ENCODE data around the gene GSTCD.
A peak's percentile ranks its signal among the peaks of the same experiment; 100 is the strongest.
"Not testable (repeated sequence)": the region's sequence is repeated elsewhere in the genome, so short reads cannot be mapped to it uniquely, and the experiment has no call there.

The GSTCD gene

DNA sequence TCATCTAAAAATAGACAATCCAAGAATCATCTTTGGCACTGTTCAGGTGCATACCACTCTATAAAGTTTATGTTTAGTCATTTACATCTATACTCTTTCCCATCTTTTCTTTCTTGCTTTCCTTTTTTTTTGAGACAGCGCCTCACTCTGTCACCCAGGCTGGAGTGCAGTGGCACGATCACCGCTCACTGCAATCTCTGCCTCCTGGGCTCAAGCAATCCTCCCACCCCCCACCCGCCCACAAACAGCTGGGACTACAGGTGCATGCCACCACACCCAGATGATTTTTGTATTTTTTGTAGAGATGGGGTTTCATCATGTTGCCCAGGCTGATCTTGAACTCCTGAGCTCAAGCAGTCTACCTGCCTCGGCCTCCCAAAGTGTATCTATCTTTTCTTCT is 13.8 kb upstream of the GSTCD start:
- not testable (repeated sequence) for H3K4me1 Mint-ChIP-seq; ATAC-seq (replicated peaks; ENCODE audit: extremely low read depth, poor library complexity, severe bottlenecking); H3K4me3 Mint-ChIP-seq; H3K27ac Mint-ChIP-seq (ENCODE audit: low read depth); H3K9me3 Mint-ChIP-seq; H3K27me3 Mint-ChIP-seq; DNase-seq (ENCODE audit: low spot score in 2 of 2)
- H3K36me3 Mint-ChIP-seq (ENCODE audit: insufficient read depth), result peaks cover 21% of the 10 kb centered on the region

DNA sequence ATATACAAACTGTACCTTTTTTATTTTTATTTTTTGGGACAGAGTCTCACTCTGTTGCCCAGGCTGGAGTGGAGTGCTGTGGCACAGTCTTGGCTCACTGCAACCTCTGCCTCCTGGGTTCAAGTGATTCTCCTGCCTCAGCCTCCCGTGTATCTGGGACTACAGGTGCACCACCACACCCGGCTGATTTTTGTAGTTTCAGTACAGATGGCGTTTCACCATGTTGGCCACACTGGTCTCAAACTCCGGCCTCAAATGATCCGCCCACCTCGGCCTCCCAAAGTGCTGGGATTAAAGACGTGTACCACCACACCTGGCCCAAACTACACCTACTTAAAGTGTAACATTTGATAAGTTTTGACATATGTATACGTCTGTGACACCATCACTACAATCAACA is 12.8 kb upstream of the GSTCD start:
- not testable (repeated sequence) for ATAC-seq (replicated peaks; ENCODE audit: extremely low read depth, poor library complexity, severe bottlenecking); H3K27ac Mint-ChIP-seq (ENCODE audit: low read depth); DNase-seq (ENCODE audit: low spot score in 2 of 2); H3K27me3 Mint-ChIP-seq; H3K9me3 Mint-ChIP-seq; H3K4me3 Mint-ChIP-seq; H3K4me1 Mint-ChIP-seq
- peaks cover 23% of the 10 kb centered on the region for H3K36me3 Mint-ChIP-seq (ENCODE audit: insufficient read depth)

DNA sequence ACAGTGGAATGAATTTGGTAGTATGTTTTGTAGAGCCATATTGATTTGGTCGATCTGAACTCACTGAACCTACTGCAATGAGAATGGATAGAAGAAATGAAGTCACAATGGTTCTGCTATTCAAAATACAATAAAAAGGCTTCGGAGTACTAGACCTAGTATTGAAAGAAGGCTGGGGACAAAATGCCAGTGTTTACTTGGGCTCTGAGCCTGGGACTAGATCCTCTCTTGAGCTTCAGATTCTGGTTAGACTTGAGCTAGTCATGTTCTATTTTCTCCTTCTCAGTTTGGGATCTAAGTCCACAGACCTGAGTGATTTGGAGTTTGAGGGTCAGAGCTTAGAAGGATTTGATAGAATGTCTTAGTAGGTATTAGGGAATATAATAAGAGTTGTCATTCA is 10.0 kb upstream of the GSTCD start:
- no peaks in the 10 kb centered on the region for H3K27me3 Mint-ChIP-seq
- H3K4me1 Mint-ChIP-seq, result peaks cover 12% of the 10 kb centered on the region
- ATAC-seq (replicated peaks; ENCODE audit: extremely low read depth, poor library complexity, severe bottlenecking) (no peak), DNase-seq (ENCODE audit: low spot score in 2 of 2) (no peak)
- H3K36me3 Mint-ChIP-seq (ENCODE audit: insufficient read depth), result peaks cover 18% of the 10 kb centered on the region
- no peak overlapping the region for H3K27ac Mint-ChIP-seq (ENCODE audit: low read depth)
- no peak overlapping the region for H3K4me3 Mint-ChIP-seq
- no peaks in the 10 kb centered on the region for H3K9me3 Mint-ChIP-seq

DNA sequence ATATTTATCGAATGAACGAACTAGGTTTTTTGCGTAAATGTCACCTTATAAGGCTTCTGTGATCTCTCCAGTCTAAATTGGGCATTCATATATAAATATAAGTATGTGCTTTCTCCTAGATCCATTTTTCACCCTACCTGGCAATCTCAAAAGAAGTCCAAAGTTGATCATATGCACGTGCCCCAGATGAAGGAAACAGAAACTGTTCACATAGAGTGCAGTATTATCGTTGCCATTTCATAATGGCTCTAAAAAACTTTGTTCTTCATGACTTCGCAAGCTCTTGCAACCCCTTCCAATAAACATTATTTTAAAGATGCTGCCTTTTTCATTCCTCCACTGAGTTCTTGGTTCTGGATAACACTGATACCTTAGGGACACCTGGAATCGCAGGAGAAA is 803 bp upstream of the GSTCD start:
- Mint-ChIP-seq H3K4me3 (peak overlapping the region; percentile 95), H3K27me3 (no peaks in the 10 kb centered on the region), H3K9me3 (no peaks in the 10 kb centered on the region), H3K4me1 (peaks cover 37% of the 10 kb centered on the region), H3K36me3 (ENCODE audit: insufficient read depth) (peaks cover 11% of the 10 kb centered on the region), H3K27ac (ENCODE audit: low read depth) (peak overlapping the region; percentile 95)
- no peak for DNase-seq (ENCODE audit: low spot score in 2 of 2)
- ATAC-seq (replicated peaks; ENCODE audit: extremely low read depth, poor library complexity, severe bottlenecking), result no peak

DNA sequence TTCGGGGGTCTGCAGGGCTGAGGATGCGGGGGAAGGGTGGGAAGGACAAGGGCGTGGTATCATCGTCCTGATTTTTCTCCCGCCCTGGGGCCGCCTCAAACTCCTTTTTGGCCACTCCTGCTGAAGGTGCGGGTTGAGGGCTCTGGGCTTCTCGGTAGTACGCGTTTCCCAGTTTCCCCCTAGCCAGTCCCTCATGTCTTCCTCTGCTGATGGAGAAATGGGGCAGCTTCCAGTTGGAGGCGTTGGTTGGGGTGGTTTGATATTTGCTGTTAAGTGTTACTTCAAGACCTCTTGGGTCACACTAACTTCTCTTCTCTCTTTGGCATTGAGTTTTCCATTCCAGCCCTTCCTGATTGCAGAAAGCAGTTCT is 482 bp downstream of the GSTCD start:
- peak overlapping the region; percentile 95 for H3K4me3 Mint-ChIP-seq
- peak overlapping the region; percentile 95 for H3K27ac Mint-ChIP-seq (ENCODE audit: low read depth)
- peaks cover 11% of the 10 kb centered on the region for H3K36me3 Mint-ChIP-seq (ENCODE audit: insufficient read depth)
- DNase-seq (ENCODE audit: low spot score in 2 of 2) (peak in 1 of 2 donors; percentile 10), ATAC-seq (replicated peaks; ENCODE audit: extremely low read depth, poor library complexity, severe bottlenecking) (peak; percentile 16)
- peaks cover 37% of the 10 kb centered on the region for H3K4me1 Mint-ChIP-seq
- no peaks in the 10 kb centered on the region for H3K9me3 Mint-ChIP-seq
- no peaks in the 10 kb centered on the region for H3K27me3 Mint-ChIP-seq

GRCh38 chr4:105710012-105710600 is 1.5 kb downstream of the GSTCD start:
- H3K27ac Mint-ChIP-seq (ENCODE audit: low read depth), result no peak overlapping the region
- no peak overlapping the region for H3K4me3 Mint-ChIP-seq
- ATAC-seq (replicated peaks; ENCODE audit: extremely low read depth, poor library complexity, severe bottlenecking) (no peak), DNase-seq (ENCODE audit: low spot score in 2 of 2) (no peak)
- no peaks in the 10 kb centered on the region for H3K9me3 Mint-ChIP-seq
- H3K27me3 Mint-ChIP-seq, result no peaks in the 10 kb centered on the region
- H3K36me3 Mint-ChIP-seq (ENCODE audit: insufficient read depth), result peaks cover 11% of the 10 kb centered on the region
- H3K4me1 Mint-ChIP-seq, result peaks cover 37% of the 10 kb centered on the region

DNA sequence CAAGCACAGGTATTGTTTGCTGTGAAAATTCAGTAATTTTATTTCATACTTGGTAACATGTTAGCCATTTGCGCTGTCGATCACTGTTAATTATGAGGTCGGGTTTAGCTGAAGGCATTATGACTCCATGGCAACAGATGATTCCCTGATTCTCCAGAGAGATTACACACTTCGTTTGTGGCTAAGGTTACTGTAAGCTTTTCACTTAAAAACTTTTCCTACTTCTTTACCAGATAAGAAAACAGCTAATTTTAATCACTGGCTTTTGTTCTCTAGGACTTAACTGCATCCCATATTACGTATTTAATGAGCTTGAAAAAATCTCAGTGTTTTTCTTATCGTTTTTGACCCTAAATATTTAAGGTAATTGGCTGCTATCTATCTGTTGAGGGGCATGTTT is 2.1 kb downstream of the GSTCD start:
- H3K27ac Mint-ChIP-seq (ENCODE audit: low read depth), result no peak overlapping the region
- ATAC-seq (replicated peaks; ENCODE audit: extremely low read depth, poor library complexity, severe bottlenecking) (no peak), DNase-seq (ENCODE audit: low spot score in 2 of 2) (no peak)
- H3K27me3 Mint-ChIP-seq, result no peaks in the 10 kb centered on the region
- no peaks in the 10 kb centered on the region for H3K9me3 Mint-ChIP-seq
- H3K4me3 Mint-ChIP-seq, result no peak overlapping the region
- peaks cover 11% of the 10 kb centered on the region for H3K36me3 Mint-ChIP-seq (ENCODE audit: insufficient read depth)
- H3K4me1 Mint-ChIP-seq, result peaks cover 33% of the 10 kb centered on the region

DNA sequence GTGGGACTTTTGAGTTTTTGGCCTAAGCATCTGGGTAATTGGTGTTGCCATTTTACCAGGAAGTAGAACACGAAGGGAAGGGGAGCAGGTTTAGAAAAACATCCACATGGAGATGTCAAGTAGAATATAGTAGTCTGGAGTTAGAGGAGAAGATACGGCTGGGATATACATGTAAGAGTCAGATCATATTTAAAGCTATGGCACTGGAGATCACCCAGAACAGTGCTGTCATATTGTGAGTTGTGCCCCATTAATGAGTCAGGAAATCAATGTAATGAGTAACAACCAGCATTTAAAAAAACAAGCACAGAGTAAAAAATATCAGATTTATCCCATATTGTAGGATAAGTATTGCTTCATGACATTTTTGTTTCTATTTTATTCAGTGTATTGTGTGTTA is 4.2 kb downstream of the GSTCD start:
- Mint-ChIP-seq H3K9me3 (no peaks in the 10 kb centered on the region), H3K36me3 (ENCODE audit: insufficient read depth) (peaks cover 10% of the 10 kb centered on the region), H3K4me3 (no peak overlapping the region), H3K27me3 (no peaks in the 10 kb centered on the region), H3K4me1 (peaks cover 14% of the 10 kb centered on the region), H3K27ac (ENCODE audit: low read depth) (no peak overlapping the region)
- ATAC-seq (replicated peaks; ENCODE audit: extremely low read depth, poor library complexity, severe bottlenecking) (no peak), DNase-seq (ENCODE audit: low spot score in 2 of 2) (no peak)

DNA sequence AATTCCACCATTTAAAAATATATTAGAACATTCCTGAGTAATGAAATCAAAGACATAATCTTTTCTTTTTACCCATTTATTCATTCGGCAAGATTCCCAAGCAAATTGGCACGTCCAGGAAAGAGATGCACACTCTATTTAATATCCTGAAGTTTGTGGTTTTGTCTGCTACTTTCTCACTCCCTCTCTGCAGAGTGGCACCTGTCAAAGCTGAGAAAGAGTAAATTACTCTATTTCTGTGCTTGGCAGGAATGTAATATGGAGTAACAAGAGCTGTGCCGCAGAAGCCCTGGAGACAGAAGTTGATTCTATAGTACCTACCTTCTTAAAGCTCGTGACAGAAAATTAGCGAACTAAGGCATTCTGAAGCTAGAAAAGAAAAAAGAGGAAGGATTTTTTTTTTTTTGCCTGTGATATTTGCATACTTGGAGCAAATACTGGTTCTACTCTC is 5.5 kb downstream of the GSTCD start:
- H3K4me3 Mint-ChIP-seq, result no peak overlapping the region
- H3K9me3 Mint-ChIP-seq, result no peaks in the 10 kb centered on the region
- peaks cover 4% of the 10 kb centered on the region for H3K4me1 Mint-ChIP-seq
- peaks cover 2% of the 10 kb centered on the region for H3K36me3 Mint-ChIP-seq (ENCODE audit: insufficient read depth)
- no peak for DNase-seq (ENCODE audit: low spot score in 2 of 2)
- H3K27ac Mint-ChIP-seq (ENCODE audit: low read depth), result no peak overlapping the region
- no peaks in the 10 kb centered on the region for H3K27me3 Mint-ChIP-seq
- ATAC-seq (replicated peaks; ENCODE audit: extremely low read depth, poor library complexity, severe bottlenecking), result no peak

DNA sequence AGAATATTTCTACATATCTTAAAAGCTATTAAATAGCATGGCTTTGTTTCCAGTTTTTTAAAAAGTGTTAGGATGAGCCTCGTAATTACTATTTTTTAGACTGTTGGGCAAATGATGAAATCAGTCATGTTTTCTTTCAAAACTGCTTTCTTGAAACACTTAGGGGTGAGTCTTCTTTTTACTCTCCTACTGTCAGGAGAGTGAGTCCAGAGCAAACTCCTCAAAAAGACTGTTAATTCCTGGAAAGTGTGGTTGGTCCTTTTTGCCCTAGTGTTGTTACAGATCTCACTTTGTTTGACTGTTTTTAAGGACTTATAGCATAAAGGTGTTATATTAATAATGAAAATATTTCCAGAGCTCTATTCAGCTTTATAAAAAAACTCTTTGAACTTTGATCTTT is 6.3 kb downstream of the GSTCD start:
- Mint-ChIP-seq H3K27me3 (no peaks in the 10 kb centered on the region), H3K4me1 (no peaks in the 10 kb centered on the region), H3K27ac (ENCODE audit: low read depth) (no peak overlapping the region), H3K36me3 (ENCODE audit: insufficient read depth) (no peaks in the 10 kb centered on the region), H3K4me3 (no peak overlapping the region), H3K9me3 (no peaks in the 10 kb centered on the region)
- DNase-seq (ENCODE audit: low spot score in 2 of 2), result no peak
- no peak for ATAC-seq (replicated peaks; ENCODE audit: extremely low read depth, poor library complexity, severe bottlenecking)

DNA sequence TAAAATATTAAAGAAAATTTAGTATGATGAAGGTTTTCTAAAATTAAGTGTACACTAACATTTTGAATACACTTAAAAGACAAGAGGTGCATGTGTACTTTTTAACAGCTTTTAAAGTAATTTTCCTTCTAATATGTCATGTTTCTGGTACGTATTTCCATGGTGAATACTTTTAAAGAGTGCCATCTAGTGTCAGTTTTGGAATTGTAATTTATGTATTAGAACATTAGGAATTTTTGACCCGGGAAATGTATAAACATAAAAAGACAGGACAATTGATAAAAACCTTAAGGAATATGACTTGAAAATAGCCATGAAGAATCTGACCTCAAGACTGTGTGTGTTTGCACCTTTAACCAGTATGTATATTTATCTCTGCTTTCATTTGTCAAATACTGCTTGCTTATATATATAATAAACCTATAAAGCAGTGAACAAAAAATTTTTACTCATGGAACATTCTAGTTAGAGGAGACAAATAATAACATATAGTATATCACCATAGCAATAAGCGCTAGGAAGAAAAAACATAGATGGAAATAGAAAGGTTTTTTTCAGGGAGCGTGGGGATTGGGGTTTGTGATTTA is 7.2 kb downstream of the GSTCD start:
- H3K27ac Mint-ChIP-seq (ENCODE audit: low read depth), result no peak overlapping the region
- H3K4me3 Mint-ChIP-seq, result no peak overlapping the region
- no peaks in the 10 kb centered on the region for H3K36me3 Mint-ChIP-seq (ENCODE audit: insufficient read depth)
- H3K27me3 Mint-ChIP-seq, result no peaks in the 10 kb centered on the region
- no peak for DNase-seq (ENCODE audit: low spot score in 2 of 2)
- ATAC-seq (replicated peaks; ENCODE audit: extremely low read depth, poor library complexity, severe bottlenecking), result no peak
- H3K9me3 Mint-ChIP-seq, result no peaks in the 10 kb centered on the region
- no peaks in the 10 kb centered on the region for H3K4me1 Mint-ChIP-seq

DNA sequence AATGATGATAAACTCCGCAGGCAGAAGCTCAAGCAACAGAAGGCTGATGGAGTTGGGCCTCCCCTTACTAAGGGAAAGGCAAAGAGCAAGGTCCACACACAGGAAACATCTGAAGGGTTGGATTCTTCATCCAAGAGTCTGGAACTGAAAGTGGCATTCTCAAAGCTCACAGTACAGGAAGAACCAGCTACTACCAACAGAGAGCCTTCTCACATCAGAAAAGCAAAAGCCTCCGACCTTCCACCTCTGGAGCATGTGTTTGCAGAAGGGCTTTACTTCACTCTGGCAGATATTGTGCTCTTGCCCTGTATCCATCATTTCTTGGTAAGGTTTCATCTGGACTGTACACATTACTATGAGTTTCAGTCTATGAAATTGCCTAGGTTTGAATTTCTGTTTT is 10.6 kb downstream of the GSTCD start:
- DNase-seq (ENCODE audit: low spot score in 2 of 2) (no peak), ATAC-seq (replicated peaks; ENCODE audit: extremely low read depth, poor library complexity, severe bottlenecking) (no peak)
- no peaks in the 10 kb centered on the region for H3K27me3 Mint-ChIP-seq
- H3K9me3 Mint-ChIP-seq, result no peaks in the 10 kb centered on the region
- H3K27ac Mint-ChIP-seq (ENCODE audit: low read depth), result no peak overlapping the region
- H3K36me3 Mint-ChIP-seq (ENCODE audit: insufficient read depth), result no peaks in the 10 kb centered on the region
- no peaks in the 10 kb centered on the region for H3K4me1 Mint-ChIP-seq
- no peak overlapping the region for H3K4me3 Mint-ChIP-seq

DNA sequence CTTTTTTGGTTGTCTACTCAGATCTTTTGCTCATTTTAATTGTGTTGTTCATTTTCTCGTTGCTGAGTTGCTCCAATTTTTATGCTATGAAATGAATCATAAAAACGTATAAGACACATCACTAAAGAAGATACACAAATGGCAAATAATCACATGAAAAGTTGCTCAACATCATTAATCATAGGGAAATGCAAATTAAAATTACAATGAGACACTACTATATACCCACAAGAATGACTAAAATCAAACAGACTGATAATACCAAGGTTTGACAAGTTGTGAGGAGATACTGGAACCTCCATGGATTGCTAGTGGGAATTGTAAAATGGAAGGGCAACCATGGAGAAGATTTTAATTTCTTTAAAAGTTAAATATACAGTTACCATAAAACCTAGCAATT is 17.0 kb downstream of the GSTCD start:
- DNase-seq (ENCODE audit: low spot score in 2 of 2) (no peak), ATAC-seq (replicated peaks; ENCODE audit: extremely low read depth, poor library complexity, severe bottlenecking) (no peak)
- no peaks in the 10 kb centered on the region for H3K4me1 Mint-ChIP-seq
- no peak overlapping the region for H3K27ac Mint-ChIP-seq (ENCODE audit: low read depth)
- H3K27me3 Mint-ChIP-seq, result no peaks in the 10 kb centered on the region
- no peaks in the 10 kb centered on the region for H3K9me3 Mint-ChIP-seq
- H3K4me3 Mint-ChIP-seq, result no peak overlapping the region
- H3K36me3 Mint-ChIP-seq (ENCODE audit: insufficient read depth), result no peaks in the 10 kb centered on the region

Data from central memory CD8-positive, alpha-beta T cell (primary cell).